ENCODE results near the gene HDAC1.
"Not testable (repeated sequence)": the region's sequence is repeated elsewhere in the genome, so short reads cannot be mapped to it uniquely, and the experiment has no call there.

Gene HDAC1

DNA sequence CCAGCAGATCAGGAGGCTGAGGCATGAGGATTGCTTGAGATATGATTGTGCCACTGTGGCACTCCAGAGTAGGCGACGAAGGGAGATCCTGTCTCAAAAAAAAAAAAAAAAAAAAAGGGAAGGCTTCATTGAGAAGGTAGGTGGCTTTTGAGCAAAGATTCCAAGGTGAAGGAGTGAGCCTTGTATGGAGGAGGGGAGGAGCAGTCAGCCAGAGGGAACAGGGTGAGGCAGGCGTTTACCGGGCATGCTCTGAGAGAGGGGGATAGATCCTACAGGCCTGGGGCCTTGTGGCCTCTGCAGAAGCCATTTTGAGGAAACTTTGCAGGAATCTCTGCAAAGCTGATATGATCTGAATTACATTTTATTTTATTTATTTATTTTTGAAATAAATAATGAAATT, 5.1 kb upstream of the HDAC1 start:
- H3K9me3 Mint-ChIP-seq: no peaks in the 10 kb centered on the region
- no peaks in the 10 kb centered on the region for H3K36me3 Mint-ChIP-seq (ENCODE audit: low read depth)
- TF ChIP-seq, protein P1, sequence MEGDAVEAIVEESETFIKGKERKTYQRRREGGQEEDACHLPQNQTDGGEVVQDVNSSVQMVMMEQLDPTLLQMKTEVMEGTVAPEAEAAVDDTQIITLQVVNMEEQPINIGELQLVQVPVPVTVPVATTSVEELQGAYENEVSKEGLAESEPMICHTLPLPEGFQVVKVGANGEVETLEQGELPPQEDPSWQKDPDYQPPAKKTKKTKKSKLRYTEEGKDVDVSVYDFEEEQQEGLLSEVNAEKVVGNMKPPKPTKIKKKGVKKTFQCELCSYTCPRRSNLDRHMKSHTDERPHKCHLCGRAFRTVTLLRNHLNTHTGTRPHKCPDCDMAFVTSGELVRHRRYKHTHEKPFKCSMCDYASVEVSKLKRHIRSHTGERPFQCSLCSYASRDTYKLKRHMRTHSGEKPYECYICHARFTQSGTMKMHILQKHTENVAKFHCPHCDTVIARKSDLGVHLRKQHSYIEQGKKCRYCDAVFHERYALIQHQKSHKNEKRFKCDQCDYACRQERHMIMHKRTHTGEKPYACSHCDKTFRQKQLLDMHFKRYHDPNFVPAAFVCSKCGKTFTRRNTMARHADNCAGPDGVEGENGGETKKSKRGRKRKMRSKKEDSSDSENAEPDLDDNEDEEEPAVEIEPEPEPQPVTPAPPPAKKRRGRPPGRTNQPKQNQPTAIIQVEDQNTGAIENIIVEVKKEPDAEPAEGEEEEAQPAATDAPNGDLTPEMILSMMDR (IDR thresholded peaks at IDR 0.05; ENCODE audit: unreplicated experiment in 3 of 3): no peak
- no peaks in the 10 kb centered on the region for H3K27me3 Mint-ChIP-seq (ENCODE audit: low read depth)
- peak overlapping the region in 1 of 3 experiments; percentile 38 for H3K27ac Mint-ChIP-seq
- H3K4me3 Mint-ChIP-seq: peak overlapping the region in 1 of 3 experiments; percentile 27
- peaks cover 5% of the 10 kb centered on the region for H3K4me1 Mint-ChIP-seq

DNA sequence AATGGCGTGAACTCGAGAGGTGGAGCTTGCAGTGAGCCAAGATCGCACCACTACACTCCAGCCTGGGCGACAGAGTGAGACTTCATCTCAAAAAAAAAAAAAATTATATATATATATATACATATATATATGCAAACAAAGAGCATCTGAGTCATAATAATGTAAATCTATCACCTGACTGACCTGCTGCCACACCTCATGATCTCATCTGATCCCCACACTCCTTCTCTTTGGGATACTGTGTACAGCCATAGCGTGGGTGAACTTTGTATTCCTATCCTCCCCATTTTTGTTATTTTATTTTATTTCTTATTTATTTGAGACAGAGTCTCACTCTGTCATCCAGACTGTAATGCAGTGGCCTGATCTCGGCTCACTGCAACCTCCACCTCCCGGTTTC, 2.6 kb upstream of the HDAC1 start:
- no peak overlapping the region for H3K4me3 Mint-ChIP-seq
- peaks cover 13% of the 10 kb centered on the region for H3K4me1 Mint-ChIP-seq
- H3K27me3 Mint-ChIP-seq (ENCODE audit: low read depth): no peaks in the 10 kb centered on the region
- no peak overlapping the region for H3K27ac Mint-ChIP-seq
- H3K9me3 Mint-ChIP-seq: no peaks in the 10 kb centered on the region
- peaks cover 7% of the 10 kb centered on the region for H3K36me3 Mint-ChIP-seq (ENCODE audit: low read depth)
- TF ChIP-seq, protein P1 (IDR thresholded peaks at IDR 0.05; ENCODE audit: unreplicated experiment in 3 of 3): no peak

DNA sequence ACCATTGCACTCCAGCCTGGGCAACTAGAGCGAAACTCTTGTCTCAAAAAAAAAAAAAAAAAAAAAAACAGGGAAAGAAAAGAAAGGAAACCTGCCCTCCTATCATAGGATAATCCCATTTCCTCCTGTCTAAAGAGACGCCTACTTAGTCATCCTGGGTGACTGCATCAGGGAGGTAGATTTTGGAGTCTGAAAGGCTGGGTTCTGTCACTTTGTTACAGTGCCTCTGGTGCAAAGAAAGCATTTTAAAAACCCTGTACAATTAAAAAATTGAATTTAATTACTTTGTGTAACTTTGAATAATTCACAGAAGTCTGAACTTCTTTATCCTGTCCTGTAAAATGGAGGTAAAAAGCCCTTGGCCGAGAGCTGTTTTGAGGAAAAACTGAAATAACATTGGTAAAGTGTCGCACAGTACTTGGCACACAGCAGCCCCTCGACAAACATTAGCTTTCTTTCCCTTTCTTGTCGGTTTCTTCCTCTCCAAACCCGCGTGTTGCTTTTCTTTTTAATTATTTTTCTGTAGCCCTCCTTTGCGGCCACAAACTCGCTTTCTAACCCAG, 657 bp upstream of the HDAC1 start:
- H3K27me3 Mint-ChIP-seq (ENCODE audit: low read depth): no peaks in the 10 kb centered on the region
- TF ChIP-seq, protein P1 (IDR thresholded peaks at IDR 0.05; ENCODE audit: unreplicated experiment in 3 of 3): no peak
- H3K4me3 Mint-ChIP-seq: peak overlapping the region; percentile 97 to 100 (median 99)
- H3K27ac Mint-ChIP-seq: peak overlapping the region; percentile 86 to 94 (median 89)
- no peaks in the 10 kb centered on the region for H3K9me3 Mint-ChIP-seq
- peaks cover 13% of the 10 kb centered on the region for H3K4me1 Mint-ChIP-seq
- H3K36me3 Mint-ChIP-seq (ENCODE audit: low read depth): peaks cover 18% of the 10 kb centered on the region

DNA sequence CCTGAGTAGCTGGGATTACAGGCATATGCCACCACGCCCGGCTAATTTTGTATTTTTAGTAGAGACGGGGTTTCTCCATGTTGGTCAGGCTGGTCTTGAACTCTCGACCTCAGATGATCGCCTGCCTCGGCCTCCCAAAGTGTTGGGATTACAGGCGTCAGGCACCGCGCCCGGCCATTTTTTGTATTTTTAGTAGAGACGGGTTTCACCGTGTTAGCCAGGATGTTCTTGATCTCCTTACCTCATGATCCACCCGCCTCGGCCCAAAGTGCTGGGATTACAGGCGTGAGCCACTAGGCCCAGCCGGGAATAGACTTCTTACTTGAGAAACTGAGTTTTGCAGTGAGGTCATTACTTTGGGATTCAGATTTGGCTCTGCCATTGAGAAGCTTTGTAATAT, 6.3 kb downstream of the HDAC1 start:
- not testable (repeated sequence) for H3K4me3 Mint-ChIP-seq; H3K27me3 Mint-ChIP-seq (ENCODE audit: low read depth); H3K27ac Mint-ChIP-seq; H3K9me3 Mint-ChIP-seq; H3K4me1 Mint-ChIP-seq
- peaks cover 40% of the 10 kb centered on the region for H3K36me3 Mint-ChIP-seq (ENCODE audit: low read depth)

DNA sequence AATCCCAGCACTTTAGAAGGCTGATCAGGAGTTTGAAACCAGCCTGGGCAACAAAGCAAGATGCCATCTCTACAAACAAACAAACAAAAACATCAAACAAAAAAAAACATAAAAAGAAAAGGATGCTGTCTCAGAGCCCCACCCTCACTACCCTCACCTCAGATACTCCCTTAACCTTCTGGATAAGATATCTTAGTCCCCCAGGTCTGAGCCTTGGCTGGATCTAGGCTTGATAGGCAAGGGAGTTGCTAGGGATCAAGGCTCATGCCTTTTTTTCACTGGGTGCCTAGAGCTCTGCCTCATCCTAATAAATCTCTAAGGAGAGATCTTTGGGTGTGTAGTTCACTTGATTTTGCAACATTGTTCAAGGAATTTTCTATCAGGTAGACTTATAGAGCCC, 7.4 kb downstream of the HDAC1 start:
- H3K27me3 Mint-ChIP-seq (ENCODE audit: low read depth): no peaks in the 10 kb centered on the region
- no peak overlapping the region for H3K27ac Mint-ChIP-seq
- peaks cover 51% of the 10 kb centered on the region for H3K36me3 Mint-ChIP-seq (ENCODE audit: low read depth)
- H3K4me1 Mint-ChIP-seq: no peaks in the 10 kb centered on the region
- TF ChIP-seq, protein P1 (IDR thresholded peaks at IDR 0.05; ENCODE audit: unreplicated experiment in 3 of 3): no peak
- no peak overlapping the region for H3K4me3 Mint-ChIP-seq
- peaks cover 5% of the 10 kb centered on the region for H3K9me3 Mint-ChIP-seq

DNA sequence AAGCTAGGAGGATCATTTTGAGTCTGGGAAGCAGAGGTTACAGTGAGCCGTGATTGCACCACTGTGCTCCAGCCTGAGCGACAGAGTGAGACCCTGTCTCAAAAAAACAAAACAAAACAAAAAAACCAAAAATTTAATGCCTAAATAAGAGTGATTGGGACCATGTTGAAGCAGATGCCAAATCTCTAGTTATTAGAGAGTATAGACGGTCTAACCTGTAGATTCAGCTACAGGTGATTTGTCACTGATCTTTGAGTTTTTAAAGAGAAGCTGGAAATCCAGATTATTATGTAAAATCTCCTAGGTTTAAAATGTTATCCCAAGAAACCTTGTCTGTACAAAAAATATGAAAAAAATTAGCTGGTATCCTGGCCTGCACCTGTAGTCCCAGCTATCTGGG, 11.5 kb downstream of the HDAC1 start:
- no peaks in the 10 kb centered on the region for H3K4me1 Mint-ChIP-seq
- TF ChIP-seq, protein P1 (IDR thresholded peaks at IDR 0.05; ENCODE audit: unreplicated experiment in 3 of 3): no peak
- no peak overlapping the region for H3K4me3 Mint-ChIP-seq
- peaks cover 63% of the 10 kb centered on the region for H3K36me3 Mint-ChIP-seq (ENCODE audit: low read depth)
- H3K9me3 Mint-ChIP-seq: peaks cover 8% of the 10 kb centered on the region
- H3K27me3 Mint-ChIP-seq (ENCODE audit: low read depth): no peaks in the 10 kb centered on the region
- H3K27ac Mint-ChIP-seq: no peak overlapping the region
